Neural progenitor cell (in vitro differentiated cells): ENCODE measurements around the gene TRIM46.

Experiments
- EZH2 ChIP-seq: fragments of 200-600 bp; sonication (generic); IDR thresholded peaks from 2 replicates; pipeline ENCODE4 v1.6.1; 2017; ENCODE audit warnings: antibody characterized with exemption, mild to moderate bottlenecking, moderate library complexity
- EZH2phosphoT487 ChIP-seq: fragments of 200-600 bp; sonication (generic); IDR thresholded peaks from 2 replicates; pipeline ENCODE4 v1.6.1; 2017; ENCODE audit warnings: antibody characterized with exemption
- TF ChIP-seq, protein P1 (sequence below): fragments of 200-600 bp; sonication (generic); IDR thresholded peaks from 2 replicates; pipeline ENCODE4 v1.5.1; 2017; ENCODE audit warnings: antibody characterized with exemption, mild to moderate bottlenecking

DNA sequence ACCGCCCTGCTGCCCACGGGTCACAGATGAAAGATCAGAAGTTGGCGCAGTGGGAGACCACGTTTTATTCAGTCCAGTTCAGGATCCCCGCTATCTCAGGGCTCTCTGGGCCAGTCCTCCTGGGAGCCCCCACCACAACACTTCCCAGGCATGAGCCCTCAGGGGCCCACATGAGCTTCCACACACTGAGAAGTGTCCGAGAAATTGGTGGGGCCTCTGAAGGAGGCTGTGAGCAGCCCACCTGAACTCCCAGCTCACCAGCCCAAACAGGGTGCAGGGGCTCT, 12.1 kb downstream of the TRIM46 start:
- TF ChIP-seq, protein P1, sequence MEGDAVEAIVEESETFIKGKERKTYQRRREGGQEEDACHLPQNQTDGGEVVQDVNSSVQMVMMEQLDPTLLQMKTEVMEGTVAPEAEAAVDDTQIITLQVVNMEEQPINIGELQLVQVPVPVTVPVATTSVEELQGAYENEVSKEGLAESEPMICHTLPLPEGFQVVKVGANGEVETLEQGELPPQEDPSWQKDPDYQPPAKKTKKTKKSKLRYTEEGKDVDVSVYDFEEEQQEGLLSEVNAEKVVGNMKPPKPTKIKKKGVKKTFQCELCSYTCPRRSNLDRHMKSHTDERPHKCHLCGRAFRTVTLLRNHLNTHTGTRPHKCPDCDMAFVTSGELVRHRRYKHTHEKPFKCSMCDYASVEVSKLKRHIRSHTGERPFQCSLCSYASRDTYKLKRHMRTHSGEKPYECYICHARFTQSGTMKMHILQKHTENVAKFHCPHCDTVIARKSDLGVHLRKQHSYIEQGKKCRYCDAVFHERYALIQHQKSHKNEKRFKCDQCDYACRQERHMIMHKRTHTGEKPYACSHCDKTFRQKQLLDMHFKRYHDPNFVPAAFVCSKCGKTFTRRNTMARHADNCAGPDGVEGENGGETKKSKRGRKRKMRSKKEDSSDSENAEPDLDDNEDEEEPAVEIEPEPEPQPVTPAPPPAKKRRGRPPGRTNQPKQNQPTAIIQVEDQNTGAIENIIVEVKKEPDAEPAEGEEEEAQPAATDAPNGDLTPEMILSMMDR, result no peak
- TF ChIP-seq EZH2 (no peak), EZH2phosphoT487 (no peak)
